ENCODE data around the gene UBE2D4.
"Not testable (repeated sequence)": the region's sequence is repeated elsewhere in the genome, so short reads cannot be mapped to it uniquely, and the experiment has no call there.

DNA sequence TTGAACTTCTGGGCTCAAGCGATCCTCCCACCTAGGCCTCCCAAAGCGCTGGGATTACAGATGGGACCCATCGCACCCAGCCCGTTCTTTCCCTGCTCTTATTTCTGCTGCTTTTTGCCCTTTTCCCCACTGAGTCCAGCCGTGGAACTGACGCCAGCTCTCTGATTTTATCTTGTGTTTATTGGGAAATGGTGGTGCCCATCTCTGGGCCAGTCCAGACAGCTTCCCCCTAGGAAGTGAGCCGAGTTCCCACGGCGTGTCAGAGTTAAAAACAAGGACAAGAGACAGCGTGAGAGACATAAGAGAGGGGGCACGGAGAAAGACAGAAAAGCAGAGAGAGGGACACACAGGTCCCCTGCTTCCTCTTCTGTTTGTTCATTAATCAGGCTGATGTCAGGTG lies 51.9 kb downstream of the UBE2D4 start:
- TF ChIP-seq POLR2A (IDR thresholded peaks at IDR 0.05), result not testable (repeated sequence)
- TF ChIP-seq, protein P1, sequence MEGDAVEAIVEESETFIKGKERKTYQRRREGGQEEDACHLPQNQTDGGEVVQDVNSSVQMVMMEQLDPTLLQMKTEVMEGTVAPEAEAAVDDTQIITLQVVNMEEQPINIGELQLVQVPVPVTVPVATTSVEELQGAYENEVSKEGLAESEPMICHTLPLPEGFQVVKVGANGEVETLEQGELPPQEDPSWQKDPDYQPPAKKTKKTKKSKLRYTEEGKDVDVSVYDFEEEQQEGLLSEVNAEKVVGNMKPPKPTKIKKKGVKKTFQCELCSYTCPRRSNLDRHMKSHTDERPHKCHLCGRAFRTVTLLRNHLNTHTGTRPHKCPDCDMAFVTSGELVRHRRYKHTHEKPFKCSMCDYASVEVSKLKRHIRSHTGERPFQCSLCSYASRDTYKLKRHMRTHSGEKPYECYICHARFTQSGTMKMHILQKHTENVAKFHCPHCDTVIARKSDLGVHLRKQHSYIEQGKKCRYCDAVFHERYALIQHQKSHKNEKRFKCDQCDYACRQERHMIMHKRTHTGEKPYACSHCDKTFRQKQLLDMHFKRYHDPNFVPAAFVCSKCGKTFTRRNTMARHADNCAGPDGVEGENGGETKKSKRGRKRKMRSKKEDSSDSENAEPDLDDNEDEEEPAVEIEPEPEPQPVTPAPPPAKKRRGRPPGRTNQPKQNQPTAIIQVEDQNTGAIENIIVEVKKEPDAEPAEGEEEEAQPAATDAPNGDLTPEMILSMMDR (IDR thresholded peaks at IDR 0.05), result not testable (repeated sequence)

Data from heart left ventricle (tissue), 13 donors.